ENCODE data around the gene PLXDC1. TPM values are rescaled to one million over a fixed set of nuclear protein-coding genes. Genes with fewer than 3 reads are reported as not detected.
A peak's percentile ranks its signal among the peaks of the same experiment; 100 is the strongest.

Gene PLXDC1
- total RNA-seq, 1 donor from 2014 or later, result 2.5 TPM

DNA sequence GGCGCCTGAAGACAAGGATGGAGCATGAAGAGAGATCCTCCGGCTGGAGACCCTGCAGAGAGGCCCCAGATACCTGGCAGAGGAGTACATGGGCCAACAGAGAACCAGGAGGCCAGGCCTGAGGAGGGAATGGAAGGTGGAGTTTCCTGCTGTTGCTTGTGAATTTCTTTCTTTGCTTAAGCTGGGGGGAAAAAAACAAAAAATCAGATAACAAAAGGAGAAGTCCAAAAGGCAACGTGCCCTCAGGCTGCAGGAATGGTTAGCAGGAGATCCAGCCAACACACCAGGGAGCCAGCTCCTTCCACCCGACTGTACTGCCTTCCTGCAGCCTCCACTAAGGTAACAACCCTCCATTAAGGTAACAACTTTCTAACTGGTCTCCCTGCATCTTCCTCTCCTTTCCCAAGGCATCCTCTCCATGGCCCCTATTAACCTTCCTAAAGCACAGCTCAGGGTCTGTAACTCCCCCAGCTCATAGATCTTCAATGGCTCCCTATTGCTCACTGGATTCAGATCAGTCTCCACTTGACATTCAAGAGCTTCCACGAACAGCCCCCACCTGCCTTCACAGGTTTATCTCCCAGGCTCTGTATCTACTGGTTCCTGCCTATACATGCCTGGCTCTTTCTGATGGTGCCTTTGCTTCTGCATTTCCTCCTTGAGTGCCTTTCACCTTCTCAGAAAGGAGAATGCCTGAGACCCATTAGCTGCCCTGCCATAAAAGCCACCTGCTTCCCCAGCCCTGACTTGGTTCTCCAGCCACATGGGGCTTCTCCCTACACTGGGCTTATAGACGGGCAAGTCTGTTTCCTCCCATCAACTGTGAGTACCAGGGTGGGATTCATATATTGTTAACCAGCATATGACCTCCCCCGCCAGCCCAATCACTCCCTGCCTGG lies 15.2 kb upstream of the PLXDC1 start:
- no peaks in the 10 kb centered on the region for H3K4me1 ChIP-seq
- H4K20me1 ChIP-seq (ENCODE audit: low read depth), result no peaks in the 10 kb centered on the region
- H3K36me3 ChIP-seq, result no peaks in the 10 kb centered on the region
- H3K4me3 Mint-ChIP-seq, result peak overlapping the region; percentile 70
- H3K27me3 Mint-ChIP-seq (ENCODE audit: insufficient read depth, low read depth), result peaks cover 29% of the 10 kb centered on the region
- H3K9me3 Mint-ChIP-seq, result peaks cover 3% of the 10 kb centered on the region
- TF ChIP-seq EZH2phosphoT487 (IDR thresholded peaks at IDR 0.05), result no peak
- no peak for TF ChIP-seq EZH2 (IDR thresholded peaks at IDR 0.05)
- TF ChIP-seq, protein P1, sequence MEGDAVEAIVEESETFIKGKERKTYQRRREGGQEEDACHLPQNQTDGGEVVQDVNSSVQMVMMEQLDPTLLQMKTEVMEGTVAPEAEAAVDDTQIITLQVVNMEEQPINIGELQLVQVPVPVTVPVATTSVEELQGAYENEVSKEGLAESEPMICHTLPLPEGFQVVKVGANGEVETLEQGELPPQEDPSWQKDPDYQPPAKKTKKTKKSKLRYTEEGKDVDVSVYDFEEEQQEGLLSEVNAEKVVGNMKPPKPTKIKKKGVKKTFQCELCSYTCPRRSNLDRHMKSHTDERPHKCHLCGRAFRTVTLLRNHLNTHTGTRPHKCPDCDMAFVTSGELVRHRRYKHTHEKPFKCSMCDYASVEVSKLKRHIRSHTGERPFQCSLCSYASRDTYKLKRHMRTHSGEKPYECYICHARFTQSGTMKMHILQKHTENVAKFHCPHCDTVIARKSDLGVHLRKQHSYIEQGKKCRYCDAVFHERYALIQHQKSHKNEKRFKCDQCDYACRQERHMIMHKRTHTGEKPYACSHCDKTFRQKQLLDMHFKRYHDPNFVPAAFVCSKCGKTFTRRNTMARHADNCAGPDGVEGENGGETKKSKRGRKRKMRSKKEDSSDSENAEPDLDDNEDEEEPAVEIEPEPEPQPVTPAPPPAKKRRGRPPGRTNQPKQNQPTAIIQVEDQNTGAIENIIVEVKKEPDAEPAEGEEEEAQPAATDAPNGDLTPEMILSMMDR (IDR thresholded peaks at IDR 0.05), result no peak
- no peak overlapping the region for H3K27ac Mint-ChIP-seq
- no peaks in the 10 kb centered on the region for H3K36me3 Mint-ChIP-seq
- H3K79me2 ChIP-seq (ENCODE audit: low read depth), result no peaks in the 10 kb centered on the region
- H3F3A ChIP-seq (ENCODE audit: low read depth), result peaks cover 36% of the 10 kb centered on the region
- DNase-seq (ENCODE audit: low spot score), result no peak
- H3K27me3 ChIP-seq, result peaks cover 42% of the 10 kb centered on the region
- no peaks in the 10 kb centered on the region for H3K9me3 ChIP-seq (ENCODE audit: low read depth)
- no peak overlapping the region for H3K4me3 ChIP-seq
- peaks cover 6% of the 10 kb centered on the region for H3K4me1 Mint-ChIP-seq
- no peak overlapping the region for H3K4me2 ChIP-seq
- H3K27ac ChIP-seq, result no peak overlapping the region
- no peak overlapping the region for H3K9ac ChIP-seq
- H2AFZ ChIP-seq (replicated peaks), result no peak overlapping the region

DNA sequence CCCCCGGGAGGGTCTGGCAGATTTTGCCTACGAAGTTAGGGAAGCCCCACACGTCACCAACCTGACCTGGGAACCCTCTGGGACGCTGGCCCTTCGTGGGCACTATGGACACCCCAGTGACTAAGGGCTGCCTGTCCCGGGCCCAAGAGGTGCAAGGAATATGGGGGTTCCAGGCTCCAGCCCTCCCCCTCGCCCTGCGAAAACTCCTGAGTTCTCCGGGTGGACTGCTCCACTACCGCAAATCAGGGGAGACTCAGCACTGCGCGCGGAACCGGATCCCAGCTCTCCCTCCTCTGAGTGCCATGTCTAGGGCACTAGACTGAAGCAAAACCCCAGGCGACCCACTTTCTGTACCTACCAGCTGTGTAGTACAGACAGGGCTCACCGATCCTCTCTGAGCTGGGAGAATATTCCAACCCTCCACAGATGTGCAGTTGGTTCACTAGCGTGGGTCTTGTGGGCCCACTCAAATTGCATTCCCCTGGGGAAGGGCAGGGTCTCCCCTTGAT lies 14.5 kb upstream of the PLXDC1 start, which contains the start of gene ARL5C:
Gene ARL5C, minus strand, starts transcription at position 321 of the 509 bp plus-strand sequence. CDS start 401 bp downstream, outside the sequence.
- H3K9me3 ChIP-seq (ENCODE audit: low read depth), result no peaks in the 10 kb centered on the region
- peak within 1 kb of the TSS; percentile 91 for H3K4me2 ChIP-seq
- H3K4me3 ChIP-seq, result peak within 1 kb of the TSS; percentile 61
- TF ChIP-seq EZH2 (IDR thresholded peaks at IDR 0.05) (no peak), EZH2phosphoT487 (IDR thresholded peaks at IDR 0.05) (no peak)
- TF ChIP-seq, protein P1 (IDR thresholded peaks at IDR 0.05), result no peak
- H3K4me1 ChIP-seq, result no peaks in the 10 kb centered on the region
- H3K27ac Mint-ChIP-seq, result peak within 1 kb of the TSS; percentile 53
- no peak within 1 kb of the TSS for H3K27ac ChIP-seq
- H4K20me1 ChIP-seq (ENCODE audit: low read depth), result no peaks in the 10 kb centered on the region
- H2AFZ ChIP-seq (replicated peaks), result peak within 1 kb of the TSS; percentile 90
- H3K36me3 Mint-ChIP-seq, result no peaks in the 10 kb centered on the region
- peaks cover 42% of the 10 kb centered on the region for H3K27me3 ChIP-seq
- peak within 1 kb of the TSS; percentile 88 for H3K4me3 Mint-ChIP-seq
- H3K27me3 Mint-ChIP-seq (ENCODE audit: insufficient read depth, low read depth), result peaks cover 29% of the 10 kb centered on the region
- no peaks in the 10 kb centered on the region for H3K36me3 ChIP-seq
- H3F3A ChIP-seq (ENCODE audit: low read depth), result peaks cover 36% of the 10 kb centered on the region
- no peaks in the 10 kb centered on the region for H3K79me2 ChIP-seq (ENCODE audit: low read depth)
- peaks cover 6% of the 10 kb centered on the region for H3K4me1 Mint-ChIP-seq
- no peak within 1 kb of the TSS for H3K9ac ChIP-seq
- DNase-seq (ENCODE audit: low spot score), result no peak
- H3K9me3 Mint-ChIP-seq, result peaks cover 3% of the 10 kb centered on the region

DNA sequence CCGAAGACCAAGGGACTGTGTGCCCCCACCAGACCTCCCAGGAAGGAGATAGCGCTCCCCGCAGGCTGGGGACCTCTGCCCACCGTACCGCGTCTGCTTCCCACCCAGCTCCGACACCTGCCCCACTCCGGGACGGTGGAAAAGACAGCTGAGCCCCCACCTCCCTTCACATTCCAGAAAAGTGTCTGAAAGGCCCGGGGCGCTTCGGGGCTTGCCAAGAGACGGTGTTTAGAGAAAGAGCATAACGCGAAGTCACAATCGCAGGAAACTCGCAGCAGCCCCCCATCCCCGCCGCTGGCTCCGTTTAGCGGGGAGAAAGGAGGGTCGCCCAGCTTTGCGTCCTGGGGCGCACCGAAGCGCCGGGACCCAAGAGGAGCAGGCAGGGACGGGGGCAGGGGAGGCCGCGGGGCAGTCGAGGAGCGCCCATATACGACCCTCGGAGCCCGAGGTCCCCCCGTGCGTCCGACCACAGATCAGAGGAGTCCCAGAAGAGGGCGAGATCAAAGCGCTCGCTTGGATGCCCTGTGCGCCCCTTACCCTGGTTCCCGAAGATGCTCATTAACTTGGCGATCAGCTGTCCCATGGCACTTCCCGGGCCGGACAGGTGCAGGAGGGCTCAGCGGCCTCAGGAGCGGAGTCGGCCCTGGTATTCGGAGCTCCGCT lies 13.9 kb upstream of the PLXDC1 start:
- peaks cover 6% of the 10 kb centered on the region for H3K4me1 Mint-ChIP-seq
- H3K9me3 Mint-ChIP-seq, result peaks cover 3% of the 10 kb centered on the region
- no peak overlapping the region for H3K27ac ChIP-seq
- H3K9me3 ChIP-seq (ENCODE audit: low read depth), result no peaks in the 10 kb centered on the region
- H3K79me2 ChIP-seq (ENCODE audit: low read depth), result no peaks in the 10 kb centered on the region
- H3K27me3 Mint-ChIP-seq (ENCODE audit: insufficient read depth, low read depth), result peaks cover 29% of the 10 kb centered on the region
- H3K4me1 ChIP-seq, result no peaks in the 10 kb centered on the region
- peaks cover 42% of the 10 kb centered on the region for H3K27me3 ChIP-seq
- H4K20me1 ChIP-seq (ENCODE audit: low read depth), result no peaks in the 10 kb centered on the region
- peaks cover 36% of the 10 kb centered on the region for H3F3A ChIP-seq (ENCODE audit: low read depth)
- H3K36me3 Mint-ChIP-seq, result no peaks in the 10 kb centered on the region
- H3K36me3 ChIP-seq, result no peaks in the 10 kb centered on the region
- H3K4me3 ChIP-seq, result peak overlapping the region; percentile 61
- H3K9ac ChIP-seq, result no peak overlapping the region
- DNase-seq (ENCODE audit: low spot score), result peak; percentile 22
- TF ChIP-seq EZH2 (IDR thresholded peaks at IDR 0.05), result peak; percentile 69
- peak; percentile 65 for TF ChIP-seq EZH2phosphoT487 (IDR thresholded peaks at IDR 0.05)
- TF ChIP-seq, protein P1 (IDR thresholded peaks at IDR 0.05), result no peak
- H3K4me2 ChIP-seq, result peak overlapping the region; percentile 91
- peak overlapping the region; percentile 53 for H3K27ac Mint-ChIP-seq
- H2AFZ ChIP-seq (replicated peaks), result peak overlapping the region; percentile 90
- H3K4me3 Mint-ChIP-seq, result peak overlapping the region; percentile 88

Data from neural progenitor cell (in vitro differentiated cells).